NCI-H226 (cell line): ENCODE results near the gene IGFBP6.
"Not testable (repeated sequence)": the region's sequence is repeated elsewhere in the genome, so short reads cannot be mapped to it uniquely, and the experiment has no call there.

Experiments used
- DNase-seq: peaks from one replicate; pipeline ENCODE4 v3.0.0-alpha.2; 2015

IGFBP6 gene

DNA sequence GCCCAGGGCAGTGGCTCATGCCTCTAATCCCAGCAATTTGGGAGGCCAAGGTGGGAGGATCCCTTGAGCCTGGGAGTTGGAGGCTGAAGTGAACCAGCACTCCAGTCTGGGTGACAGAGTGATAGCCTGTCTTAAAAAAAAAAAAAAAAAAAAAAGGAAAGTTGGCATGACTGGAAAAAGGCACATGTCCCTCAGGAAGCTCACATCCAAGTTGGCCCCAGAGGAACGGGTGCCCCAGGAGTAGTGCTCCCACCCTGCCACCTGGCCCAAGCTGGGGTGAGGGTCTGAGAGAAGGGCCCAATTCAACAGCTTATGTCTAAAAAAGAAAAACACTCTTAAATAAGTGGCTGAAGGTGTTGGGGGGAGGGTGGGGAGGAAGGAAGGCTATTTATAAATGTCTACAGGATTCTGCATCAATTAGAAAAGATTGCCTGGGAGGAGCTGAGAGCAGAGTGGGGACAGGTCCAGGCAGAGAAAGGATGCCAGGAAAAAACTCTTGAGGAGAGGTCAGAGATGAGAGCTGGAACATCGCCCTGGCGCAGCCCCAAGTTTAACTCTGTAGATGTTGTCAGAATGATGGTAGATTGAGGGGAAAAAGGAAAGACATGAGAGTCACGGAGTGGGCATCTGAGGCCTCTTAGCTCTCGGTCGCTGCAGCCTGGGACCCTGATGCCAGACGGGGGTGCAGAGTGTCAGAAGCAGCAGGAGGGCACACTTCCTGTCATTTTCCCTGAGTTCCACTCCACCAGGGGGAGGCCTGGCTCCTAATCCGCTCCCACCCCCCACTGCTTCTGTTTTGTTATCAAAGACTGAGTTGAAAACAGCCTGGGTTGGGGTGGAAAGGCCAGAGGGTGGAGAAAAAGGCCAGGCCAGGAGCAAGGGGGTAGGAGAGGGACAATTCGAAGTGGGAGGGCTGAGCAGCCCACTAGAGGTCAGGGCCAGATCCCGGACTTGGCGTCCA is 25.6 kb upstream of the IGFBP6 start:
- no peak for DNase-seq

DNA sequence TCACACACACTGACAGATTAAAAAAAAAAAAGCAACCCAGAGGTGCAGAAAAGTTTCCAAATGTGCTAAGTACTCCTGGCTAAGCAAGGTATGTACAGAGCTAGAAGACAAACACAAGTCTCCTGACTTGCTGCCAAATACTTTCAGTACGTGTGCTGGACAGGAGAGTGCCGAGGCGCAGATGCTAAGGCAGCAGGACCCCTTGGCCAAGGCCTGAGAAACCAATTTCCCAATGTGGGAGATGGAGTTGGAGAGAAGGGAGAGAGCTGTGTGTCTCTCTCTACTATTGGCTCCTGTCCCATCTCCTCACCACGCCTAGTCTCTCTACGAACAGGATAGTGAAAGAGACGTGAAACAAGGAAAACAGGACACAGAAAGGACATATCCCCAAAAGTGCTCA is 23.6 kb upstream of the IGFBP6 start:
- no peak for DNase-seq

DNA sequence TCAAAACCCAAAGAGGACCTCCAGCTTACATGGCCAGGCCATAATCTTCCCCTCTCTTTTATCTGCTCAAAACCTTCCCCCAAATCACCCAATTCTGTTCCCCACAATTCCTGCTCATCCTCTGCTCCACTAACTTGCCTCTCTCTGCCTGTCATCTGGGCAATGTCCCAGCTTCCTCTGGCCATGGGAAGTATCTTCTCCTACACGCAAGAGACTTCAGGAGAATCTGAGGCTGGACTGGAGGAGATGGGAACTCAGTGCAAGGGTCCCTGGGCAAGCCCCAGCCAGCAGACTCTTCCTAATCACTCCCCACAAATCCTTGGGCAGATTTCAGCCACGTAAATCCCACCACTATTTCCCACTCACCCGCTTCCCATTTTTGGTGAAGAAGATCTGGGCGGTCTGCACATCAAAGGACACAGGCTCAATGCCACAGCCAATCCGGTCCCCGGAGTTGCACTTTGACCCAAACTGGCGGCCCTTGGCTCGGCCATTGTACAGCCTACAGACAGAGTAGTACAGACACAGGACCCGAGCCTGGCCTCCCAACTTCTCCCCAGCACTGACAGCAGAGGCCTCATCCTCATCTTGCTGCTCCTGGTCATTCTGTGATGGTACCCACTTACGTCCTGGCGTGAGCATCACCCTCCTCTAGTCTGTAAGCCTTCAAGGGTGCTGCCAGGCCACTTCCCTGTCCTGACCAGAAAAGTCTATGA is 23.0 kb upstream of the IGFBP6 start:
- no peak for DNase-seq

DNA sequence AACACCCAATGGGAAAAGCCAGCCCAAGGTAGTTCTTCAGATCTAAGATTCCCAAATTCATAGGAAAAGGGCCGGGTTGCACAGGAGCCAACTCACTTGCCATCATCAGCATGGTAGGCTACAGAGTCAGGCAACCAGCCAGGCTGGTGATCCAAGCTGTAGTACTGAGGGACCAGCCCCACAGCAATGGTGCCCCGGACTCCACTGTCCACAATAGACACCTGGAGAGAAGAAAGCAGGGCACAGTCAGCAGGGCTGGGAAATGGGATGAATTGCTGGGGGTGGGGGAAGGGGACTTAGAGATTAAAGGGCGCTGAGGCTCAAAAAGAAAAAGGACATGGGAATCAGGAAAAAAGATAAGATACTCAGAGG is 22.5 kb upstream of the IGFBP6 start:
- DNase-seq = no peak

DNA sequence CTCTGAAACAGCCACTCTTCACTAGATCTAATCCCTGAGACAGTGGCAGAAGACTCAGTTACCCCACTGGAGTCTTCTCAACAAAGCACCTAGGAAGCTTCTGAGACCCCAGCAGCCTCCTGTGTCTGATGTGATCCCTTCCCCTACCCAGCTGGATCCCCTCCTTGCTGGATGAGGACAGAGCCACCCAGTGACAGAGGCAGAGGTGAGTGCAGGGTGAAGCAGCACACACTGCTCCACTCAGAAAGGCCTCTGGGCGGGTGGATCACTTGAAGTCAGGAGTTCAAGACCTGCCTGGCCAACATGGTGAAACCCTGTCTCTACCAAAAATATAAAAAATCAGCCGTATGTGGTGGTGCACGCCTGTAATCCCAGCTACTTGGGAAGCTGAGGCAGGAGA is 21.0 kb upstream of the IGFBP6 start:
- no peak for DNase-seq

DNA sequence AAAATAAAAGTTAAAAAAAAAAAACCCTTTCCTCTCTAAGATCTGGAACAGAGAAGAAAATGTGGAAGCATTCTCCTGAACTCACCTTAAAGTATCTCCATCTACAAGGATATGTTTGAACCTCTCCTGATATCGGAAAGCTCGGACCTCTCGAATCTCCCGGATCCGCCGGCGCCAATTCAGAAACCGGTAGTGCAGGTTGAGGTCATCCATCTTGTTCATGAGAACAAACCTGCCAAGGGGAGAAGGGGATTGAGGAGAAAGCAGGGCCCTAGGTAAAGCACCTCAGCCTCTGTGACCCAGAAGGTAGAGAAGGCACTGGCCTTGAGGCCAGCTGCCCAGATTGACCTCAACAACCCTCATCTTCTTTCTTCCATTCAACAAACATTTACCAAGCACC is 20.4 kb upstream of the IGFBP6 start:
- no peak for DNase-seq

DNA sequence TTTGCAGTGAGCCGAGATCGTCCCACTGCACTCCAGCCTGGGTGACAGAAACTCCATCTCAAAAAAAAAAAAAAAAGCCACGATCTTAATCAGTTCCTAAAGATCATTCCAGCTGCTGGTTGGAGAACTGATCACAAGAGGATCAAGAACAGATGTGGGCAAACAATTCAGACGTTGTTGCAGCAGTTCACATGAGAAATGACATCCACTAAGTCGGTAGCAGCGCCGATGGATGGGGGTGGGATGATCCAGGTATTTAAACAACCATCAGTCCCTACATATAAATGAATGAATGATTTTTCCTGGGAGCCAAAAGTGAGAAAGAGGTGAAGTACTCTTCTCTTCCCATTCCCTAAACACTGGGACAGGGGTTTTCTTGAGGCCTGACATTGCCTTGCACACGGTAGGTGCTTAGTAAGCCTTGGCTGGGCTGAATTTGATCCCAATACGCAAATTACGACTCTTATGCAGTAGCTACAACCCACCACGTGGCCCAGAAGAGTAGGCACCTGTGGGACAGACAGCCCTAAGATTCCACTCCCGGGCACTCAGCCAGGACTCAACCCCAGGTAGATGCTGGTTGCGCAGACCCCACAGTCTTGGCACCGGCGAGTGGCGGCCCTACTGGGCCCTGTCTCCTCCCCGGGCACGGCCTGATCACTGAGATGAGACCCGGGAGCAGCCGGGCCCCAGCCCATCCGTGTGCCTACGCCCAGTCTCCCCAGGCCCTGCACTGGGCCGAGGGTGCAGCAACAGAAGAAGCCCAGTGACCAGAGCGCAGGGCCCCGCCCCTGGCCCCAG is 18.8 kb upstream of the IGFBP6 start:
- no peak for DNase-seq

DNA sequence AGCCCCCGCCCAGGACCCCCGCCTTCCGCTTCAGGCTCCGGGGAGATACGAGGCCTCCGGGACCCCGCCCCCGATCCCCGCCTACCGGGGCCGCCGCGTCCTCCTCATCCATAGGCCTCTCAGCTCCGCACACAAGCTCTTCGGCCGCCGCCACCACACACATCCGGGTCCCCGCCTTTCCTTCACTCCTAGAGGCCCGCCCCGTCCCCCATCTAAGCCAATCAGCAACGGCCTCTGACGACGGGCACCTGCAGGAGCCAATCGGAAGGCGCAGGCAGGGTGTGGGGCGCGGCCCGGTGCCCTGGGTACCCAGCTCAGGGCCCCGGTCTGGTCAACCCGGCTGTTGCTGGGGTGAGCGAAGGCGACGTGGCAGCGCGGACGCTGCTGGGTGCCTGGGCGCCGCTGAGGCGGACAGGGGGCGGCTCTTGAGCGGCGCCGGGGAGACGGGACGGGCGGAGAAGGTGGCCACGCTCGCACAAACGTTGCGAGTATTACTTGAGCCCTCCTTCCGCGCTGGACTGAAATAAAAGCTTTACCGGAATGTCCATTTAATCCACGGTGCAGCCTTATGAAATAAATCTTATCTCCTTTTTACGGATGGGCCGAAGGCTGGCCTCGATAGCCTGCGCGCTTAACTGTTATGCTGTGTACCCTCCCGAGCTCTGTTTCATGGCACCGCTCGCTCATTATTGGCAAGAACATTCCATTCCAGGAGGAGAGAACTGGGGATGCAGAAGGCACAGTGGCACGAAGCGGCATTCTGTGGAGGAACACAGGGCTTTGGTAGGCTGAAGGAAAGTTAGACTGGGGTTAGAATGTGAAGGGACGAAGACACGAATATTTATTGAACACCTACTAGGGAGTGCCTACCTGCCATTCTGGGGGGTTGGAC is 18.0 kb upstream of the IGFBP6 start, which contains the start of gene SPRYD3:
TSS of gene SPRYD3 (minus strand) at position 165 of the 892 bp plus-strand sequence. CDS start at position 108, 57 bp downstream.
- DNase-seq = peak; percentile 96

DNA sequence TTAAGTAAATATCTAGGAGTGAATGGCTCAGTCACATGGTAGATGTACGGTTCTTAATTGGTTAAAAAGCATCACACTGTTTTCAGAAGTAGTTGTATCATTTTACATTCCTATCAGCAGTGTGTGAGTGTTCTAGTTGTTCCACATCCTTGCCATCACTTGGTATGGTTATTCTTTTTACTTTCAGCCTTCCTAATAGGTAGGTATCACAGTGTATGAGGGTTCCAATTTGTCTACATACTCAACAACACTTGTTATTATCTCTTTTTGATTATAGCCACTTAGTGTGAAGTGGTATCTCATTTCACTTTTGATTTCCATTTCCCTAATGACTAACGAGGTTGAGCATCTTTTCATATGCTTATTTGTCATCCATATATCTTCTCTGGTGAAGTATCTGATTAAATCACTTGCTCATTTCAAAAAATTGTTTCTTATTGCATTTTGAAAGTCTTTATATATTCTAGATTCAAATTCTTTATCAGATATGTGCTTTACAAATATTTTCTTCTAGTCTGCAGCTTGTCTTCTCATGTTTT is 14.8 kb upstream of the IGFBP6 start:
- DNase-seq = no peak

DNA sequence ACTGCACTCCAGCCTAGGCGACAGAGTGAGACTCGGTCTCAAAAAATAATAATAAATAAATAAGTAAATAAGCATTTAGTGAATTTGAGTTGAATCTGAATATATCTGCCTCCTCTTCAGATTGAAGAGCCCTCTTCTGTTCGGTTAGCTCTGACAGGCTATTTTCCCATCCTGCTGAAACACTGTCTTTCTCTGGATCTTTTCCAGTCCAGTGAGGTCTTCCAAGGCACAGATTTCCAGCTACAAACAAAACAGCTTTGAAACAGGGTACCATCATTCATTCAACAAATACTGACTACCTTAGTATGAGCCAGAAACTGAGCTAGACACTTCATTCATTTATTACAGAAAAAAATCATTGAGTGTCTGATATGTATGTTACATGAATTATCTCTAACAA is 11.1 kb upstream of the IGFBP6 start:
- no peak for DNase-seq

DNA sequence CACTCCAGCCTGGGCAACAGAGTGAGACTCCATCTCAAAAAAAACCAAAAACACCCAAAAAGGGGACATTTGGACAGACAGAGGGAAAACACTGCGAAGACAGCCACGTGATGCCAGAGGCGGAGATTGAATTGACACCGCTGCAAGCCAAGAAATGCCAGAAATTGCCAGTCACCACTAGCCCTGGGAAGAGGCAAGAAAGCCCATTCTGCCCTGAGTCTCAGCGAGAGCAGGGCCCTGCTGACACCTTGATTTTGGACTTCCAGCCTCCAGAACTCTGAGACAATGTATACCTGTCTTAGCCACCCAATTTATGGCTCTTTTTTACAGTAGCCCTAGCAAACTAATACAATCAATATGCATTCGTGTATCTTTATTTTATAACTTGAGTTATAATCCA is 7.4 kb upstream of the IGFBP6 start:
- DNase-seq = no peak

DNA sequence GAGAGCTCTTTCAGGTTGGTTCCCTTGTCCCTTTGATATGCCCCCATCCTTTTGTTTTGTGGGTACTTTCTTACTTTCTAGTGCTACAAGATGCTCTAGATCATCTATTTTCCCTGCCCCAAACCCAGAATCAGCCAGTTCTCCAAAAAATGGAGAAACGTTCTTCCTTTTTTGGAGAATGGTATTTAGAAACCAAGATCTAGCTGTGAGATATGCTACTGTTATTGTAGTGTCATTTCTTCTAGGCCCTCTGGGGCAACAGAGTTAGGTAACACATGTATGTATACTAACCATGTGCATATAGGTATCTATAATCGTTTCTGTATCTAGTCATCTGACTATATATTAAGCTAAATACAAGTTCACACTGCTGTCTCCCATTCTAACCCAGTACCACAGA is 6.9 kb upstream of the IGFBP6 start:
- DNase-seq = no peak

DNA sequence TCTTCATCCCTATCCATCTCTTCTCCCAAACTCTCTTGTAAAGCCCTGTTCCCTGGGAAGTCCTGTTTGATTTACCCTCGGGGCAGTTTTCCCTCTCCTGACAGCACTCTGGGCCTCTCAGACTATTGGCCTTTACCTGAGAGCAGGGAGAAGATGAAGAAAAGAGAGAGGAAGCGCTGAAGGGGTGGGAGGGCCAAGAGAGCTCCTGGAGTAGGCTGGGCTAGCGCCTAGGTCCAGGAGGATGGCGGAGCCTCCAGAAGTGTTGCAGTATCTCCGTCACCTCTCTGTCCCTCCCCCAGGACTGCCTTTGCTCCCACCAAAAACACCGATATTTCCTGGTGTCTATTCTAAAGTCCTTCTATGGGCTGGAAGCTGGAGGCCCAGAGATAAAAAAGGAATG is 5.7 kb upstream of the IGFBP6 start:
- no peak for DNase-seq

DNA sequence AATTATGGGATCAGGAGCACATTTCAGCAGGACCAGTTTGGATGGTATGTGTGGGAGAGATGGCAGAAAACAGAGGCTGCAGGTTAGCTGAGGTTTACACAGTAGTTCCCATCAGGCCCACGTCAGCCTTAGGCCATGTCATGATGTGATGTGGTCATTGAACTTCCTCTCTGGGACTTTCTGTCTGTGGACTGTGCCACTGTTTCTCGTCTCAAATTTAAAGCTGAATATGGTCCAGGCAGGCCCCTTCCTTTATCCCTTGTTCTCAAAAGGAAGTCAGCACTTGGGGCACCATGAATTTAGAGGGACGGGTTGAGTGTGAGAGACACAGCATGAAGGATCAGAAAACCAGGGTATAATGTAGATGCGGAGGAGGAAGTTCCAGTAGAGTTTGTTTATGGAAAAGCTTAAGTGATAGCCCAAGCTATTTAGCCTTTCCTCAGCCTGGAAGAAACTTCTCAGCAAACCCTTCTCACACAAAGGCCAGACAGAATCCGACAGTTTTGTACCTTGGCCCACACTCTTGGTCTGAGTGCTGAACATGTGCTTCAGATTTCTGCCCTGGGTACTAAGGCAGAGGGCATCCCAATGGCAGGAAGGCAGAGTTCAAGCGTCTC is 3.6 kb upstream of the IGFBP6 start:
- no peak for DNase-seq

DNA sequence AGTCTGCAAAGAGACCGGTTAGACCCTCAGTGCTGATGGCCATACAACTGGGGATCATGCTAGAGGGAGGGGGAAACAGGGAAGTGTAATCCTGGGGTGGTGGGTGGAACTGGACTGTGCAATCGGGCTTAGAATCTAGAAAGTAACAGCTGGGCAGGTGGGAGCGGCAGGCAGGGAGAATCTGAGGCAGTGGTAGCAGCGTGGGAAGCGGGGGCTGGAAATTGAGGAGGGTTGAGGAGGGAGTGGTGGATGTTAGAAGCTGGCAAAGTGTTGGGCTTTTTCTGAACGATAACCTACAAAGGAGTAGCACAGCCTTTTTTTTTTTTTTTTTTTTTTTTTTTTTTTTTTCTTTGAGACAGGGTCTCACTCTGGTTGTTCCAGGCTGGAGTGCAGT is 3.1 kb upstream of the IGFBP6 start:
- DNase-seq = no peak

DNA sequence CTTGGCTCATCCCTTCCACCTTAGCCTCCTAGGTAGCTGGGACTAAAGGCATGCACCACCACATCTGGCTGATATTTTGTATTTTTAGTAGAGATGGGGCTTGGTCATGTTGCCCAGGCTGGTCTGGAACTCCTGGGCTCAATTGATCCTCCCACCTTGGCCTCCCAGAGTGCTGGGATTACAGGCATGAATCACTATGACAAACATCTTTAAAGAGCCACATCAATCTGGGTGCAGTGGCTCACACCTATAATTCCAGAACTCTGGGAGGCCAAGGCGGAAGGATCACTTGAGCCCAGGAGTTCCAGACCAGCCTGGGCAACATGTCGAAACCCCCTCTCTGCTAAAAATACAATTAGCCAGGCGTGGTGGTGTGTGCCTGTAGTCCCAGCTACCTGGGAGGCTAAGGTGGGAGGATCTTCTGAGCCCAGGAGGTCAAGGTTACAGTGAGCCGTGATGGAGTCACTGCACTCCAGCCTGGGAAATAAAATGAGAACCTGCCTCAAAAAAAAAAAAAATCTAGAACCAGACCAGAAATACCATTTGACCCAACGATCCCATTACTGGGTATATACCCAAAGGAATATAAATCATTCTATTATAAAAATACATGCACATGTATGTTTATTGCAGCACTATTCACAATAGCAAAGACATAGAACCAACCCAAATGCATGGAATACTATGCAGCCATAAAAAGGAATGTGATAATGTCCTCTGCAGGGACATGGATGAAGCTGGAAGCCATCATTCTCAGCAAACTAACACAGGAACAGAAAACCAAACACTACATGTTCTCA is 2.5 kb upstream of the IGFBP6 start:
- DNase-seq = peak; percentile 58

DNA sequence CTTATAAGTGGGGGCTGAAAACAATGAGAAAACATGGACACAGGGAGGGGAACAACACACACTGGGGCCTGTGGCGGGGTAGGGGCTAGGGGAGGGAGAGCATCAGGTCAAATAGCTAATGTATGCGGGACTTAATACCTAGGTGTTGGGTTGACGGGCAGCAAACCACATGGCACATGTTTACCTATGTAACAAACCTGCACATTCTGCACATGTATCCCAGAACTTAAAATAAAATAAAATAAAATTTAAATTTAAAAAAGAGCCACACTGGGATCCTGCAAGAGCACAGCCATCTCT is 1.9 kb upstream of the IGFBP6 start:
- not testable (repeated sequence) for DNase-seq

DNA sequence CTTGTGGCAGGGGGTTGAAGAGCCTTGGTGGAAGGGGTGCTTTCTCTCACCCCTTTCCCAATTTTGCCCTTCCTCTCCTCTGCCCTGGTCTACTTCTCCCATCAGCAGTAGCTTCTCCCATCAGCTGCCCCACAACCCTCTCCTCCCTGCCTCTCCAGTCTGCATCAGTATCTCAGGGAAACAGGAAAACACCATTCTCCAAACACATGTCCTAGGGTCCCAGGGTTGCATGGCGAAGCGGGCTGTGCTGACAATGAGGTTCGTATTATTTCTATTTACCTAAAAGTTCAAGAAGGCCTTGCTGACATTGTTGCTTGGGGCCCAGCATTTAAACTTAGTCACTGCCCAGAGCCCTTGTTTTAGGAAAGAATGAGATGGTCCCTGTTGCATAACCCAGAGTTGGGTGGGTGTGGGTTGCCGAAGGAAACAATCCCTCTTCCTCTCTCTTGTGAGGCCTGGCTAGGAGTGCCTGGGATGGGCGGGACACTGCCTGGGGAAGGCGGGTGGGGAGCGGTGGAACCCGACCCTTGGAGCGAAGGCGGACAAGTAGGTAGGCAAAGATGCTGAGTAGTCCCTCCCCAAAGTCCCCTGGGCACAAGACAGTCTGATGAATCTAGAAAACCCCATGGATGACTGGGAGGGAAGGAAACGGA is 1.3 kb upstream of the IGFBP6 start:
- peak; percentile 55 for DNase-seq

DNA sequence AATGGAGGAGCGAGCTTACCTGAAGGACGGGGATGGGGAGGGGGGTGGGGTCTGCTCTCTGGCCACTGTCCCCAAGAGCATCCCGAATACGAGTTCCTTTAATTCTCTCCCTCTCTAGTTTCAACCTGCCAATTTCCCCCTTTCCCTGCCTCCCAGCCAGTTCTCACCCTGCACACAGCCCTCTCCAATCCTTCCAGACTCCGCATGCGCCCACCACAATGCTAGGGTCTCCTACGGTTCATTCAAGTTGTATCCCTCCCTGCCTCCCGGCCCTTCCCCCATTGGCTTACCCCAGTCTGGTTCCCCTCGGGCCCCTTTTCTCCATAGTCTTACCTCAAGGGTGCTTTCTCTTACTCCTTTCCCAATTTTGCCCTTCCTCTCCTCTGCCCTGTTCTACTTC is 708 bp upstream of the IGFBP6 start:
- no peak for DNase-seq

DNA sequence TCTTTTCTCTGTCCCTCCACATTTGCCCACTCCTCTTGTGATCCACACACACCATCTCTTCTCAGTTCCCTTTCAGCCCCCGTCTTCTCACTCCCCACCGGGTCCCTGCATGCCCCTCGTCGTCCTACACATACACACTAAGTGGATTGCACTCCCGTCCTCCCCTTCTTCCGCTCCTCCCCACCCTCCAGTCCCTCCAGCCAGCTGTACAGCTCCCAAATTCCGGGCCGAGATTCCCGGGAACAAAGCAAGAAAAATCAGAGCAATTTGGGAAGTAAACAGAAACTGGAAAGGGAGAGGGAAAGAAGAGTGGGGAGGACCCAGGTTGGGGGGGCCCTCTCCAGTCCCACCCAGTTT is 282 bp upstream of the IGFBP6 start:
- no peak for DNase-seq
